ENCODE results near the gene NMRK1.

DNA sequence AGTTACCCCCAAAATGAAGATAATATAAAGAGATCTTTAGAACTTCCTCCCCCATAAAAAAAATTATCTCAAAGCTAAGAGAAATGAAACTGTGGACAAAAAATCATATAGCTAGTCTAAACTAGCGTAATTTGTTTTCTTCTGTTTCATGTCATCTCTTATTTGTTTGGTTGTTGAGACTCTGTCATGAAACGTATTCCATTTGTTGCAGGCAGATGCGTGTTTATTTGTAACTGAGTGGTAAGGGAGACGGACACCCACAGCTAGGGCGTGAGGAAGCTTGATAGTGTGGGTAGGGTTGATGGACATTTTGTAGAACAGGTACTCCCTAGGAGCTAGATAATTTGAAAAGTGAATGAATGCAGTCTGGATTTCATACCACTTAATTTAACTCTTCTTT lies 42.2 kb upstream of the NMRK1 start:
- TF ChIP-seq, protein P1, sequence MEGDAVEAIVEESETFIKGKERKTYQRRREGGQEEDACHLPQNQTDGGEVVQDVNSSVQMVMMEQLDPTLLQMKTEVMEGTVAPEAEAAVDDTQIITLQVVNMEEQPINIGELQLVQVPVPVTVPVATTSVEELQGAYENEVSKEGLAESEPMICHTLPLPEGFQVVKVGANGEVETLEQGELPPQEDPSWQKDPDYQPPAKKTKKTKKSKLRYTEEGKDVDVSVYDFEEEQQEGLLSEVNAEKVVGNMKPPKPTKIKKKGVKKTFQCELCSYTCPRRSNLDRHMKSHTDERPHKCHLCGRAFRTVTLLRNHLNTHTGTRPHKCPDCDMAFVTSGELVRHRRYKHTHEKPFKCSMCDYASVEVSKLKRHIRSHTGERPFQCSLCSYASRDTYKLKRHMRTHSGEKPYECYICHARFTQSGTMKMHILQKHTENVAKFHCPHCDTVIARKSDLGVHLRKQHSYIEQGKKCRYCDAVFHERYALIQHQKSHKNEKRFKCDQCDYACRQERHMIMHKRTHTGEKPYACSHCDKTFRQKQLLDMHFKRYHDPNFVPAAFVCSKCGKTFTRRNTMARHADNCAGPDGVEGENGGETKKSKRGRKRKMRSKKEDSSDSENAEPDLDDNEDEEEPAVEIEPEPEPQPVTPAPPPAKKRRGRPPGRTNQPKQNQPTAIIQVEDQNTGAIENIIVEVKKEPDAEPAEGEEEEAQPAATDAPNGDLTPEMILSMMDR (optimal IDR thresholded peaks at IDR 0.05 in 1 of 3, IDR thresholded peaks at IDR 0.05 in 1 of 3, conservative IDR thresholded peaks at IDR 0.05 in 1 of 3; ENCODE audit: extremely low read depth in 1 of 3, insufficient read depth in 2 of 3, low read length in 3 of 3): no peak
- no peak for TF ChIP-seq EZH2 (IDR thresholded peaks at IDR 0.05; ENCODE audit: low read length)

All from keratinocyte (primary cell).